PC-9 (cell line): Measurements from ENCODE around the gene CTSD. TPM values are rescaled to one million over a fixed set of nuclear protein-coding genes. Genes with fewer than 3 reads are reported as not detected.

Source experiments
- BruUV-seq: library from RNA; stranded (reverse); fragments of 400-500 nt; replicated peaks from 2 replicates; lab custom pipeline; 2021; lab: Mats Ljungman, UMichigan
- CTCF ChIA-PET: fragments of 300-600 bp; sonication (Branson Sonifier 250); formaldehyde crosslinking; loops from one replicate; lab custom pipeline; 2022; ENCODE audit warnings: antibody characterized with exemption; lab: Charles Lee
- POLR2A ChIA-PET: fragments of 300-600 bp; sonication (Branson Sonifier 250); formaldehyde crosslinking; loops from one replicate; lab custom pipeline; 2022; ENCODE audit warnings: antibody characterized with exemption; ENCODE audit not compliant: unreplicated experiment; lab: Charles Lee
- DNase-seq, 2 experiments: peaks; one replicate each; pipeline versions ENCODE4 v3.0.0 to v3.0.0-alpha.2; 2015 to 2022; ENCODE audit warnings: mixed read lengths in 1 of 2
- H2AFZ ChIP-seq: fragments of 200-600 bp; sonication (generic); 2 replicates; pipeline ENCODE4 v1.8.1; 2017; ENCODE audit warnings: antibody characterized with exemption
- H3F3A ChIP-seq: fragments of 200-600 bp; sonication (generic); 2 replicates; pipeline ENCODE4 v1.8.1; 2017; ENCODE audit warnings: antibody characterized with exemption, mild to moderate bottlenecking, low read depth; ENCODE audit not compliant: insufficient read depth
- H3K27ac ChIP-seq: fragments of 200-600 bp; sonication (generic); 2 replicates; pipeline ENCODE4 v1.6.1; 2016; ENCODE audit warnings: mixed run types
- H3K27me3 ChIP-seq: fragments of 200-600 bp; sonication (generic); 2 replicates; pipeline ENCODE4 v1.6.1; 2016; ENCODE audit warnings: low read depth, mixed run types; ENCODE audit not compliant: insufficient read depth
- H3K36me3 ChIP-seq: fragments of 200-600 bp; sonication (generic); 2 replicates; pipeline ENCODE4 v1.6.1; 2016; ENCODE audit warnings: low read depth, mixed run types
- H3K4me1 ChIP-seq: fragments of 200-600 bp; sonication (generic); replicated peaks from 2 replicates; pipeline ENCODE4 v1.6.1; 2016; ENCODE audit warnings: mixed run types; ENCODE audit not compliant: insufficient read depth
- H3K4me2 ChIP-seq: fragments of 200-600 bp; sonication (generic); 2 replicates; pipeline ENCODE4 v1.6.1; 2017; ENCODE audit warnings: mixed run types
- H3K4me3 ChIP-seq: fragments of 200-600 bp; sonication (generic); 2 replicates; pipeline ENCODE4 v1.6.1; 2016; ENCODE audit warnings: mixed run types
- H3K79me2 ChIP-seq: fragments of 200-600 bp; sonication (generic); 2 replicates; pipeline ENCODE4 v1.6.1; 2017; ENCODE audit warnings: low read depth, mixed run types
- H3K9me2 ChIP-seq: fragments of 200-600 bp; sonication (generic); 2 replicates; pipeline ENCODE4 v1.8.1; 2017; ENCODE audit warnings: mild to moderate bottlenecking; ENCODE audit not compliant: insufficient read depth
- H3K9me3 ChIP-seq: fragments of 200-600 bp; sonication (generic); 2 replicates; pipeline ENCODE4 v1.8.1; 2016; ENCODE audit warnings: low read depth; ENCODE audit not compliant: insufficient read depth
- H4K20me1 ChIP-seq: fragments of 200-600 bp; sonication (generic); 2 replicates; pipeline ENCODE4 v1.8.1; 2017; ENCODE audit not compliant: insufficient read depth
- EZH2 ChIP-seq: fragments of 200-600 bp; sonication (generic); IDR thresholded peaks from 2 replicates; pipeline ENCODE4 v1.8.0; 2017; ENCODE audit warnings: antibody characterized with exemption, low read depth
- intact Hi-C: fragments of 100-400 bp; cut with micrococcal nuclease; formaldehyde crosslinking; loops from one replicate; pipeline ENCODE4 v1.10.0; 2022; ENCODE audit not compliant: unreplicated experiment
- total RNA-seq: library from RNA; stranded (reverse); gene quantifications from 2 replicates; pipeline ENCODE4 v1.2.3, GENCODE V29; 2021
- TF ChIP-seq, protein P1 (sequence below): fragments of 200-600 bp; sonication (generic); conservative IDR thresholded peaks from 2 replicates; pipeline ENCODE4 v1.6.1; 2017; ENCODE audit warnings: mixed run types, antibody characterized with exemption, mild to moderate bottlenecking, moderate library complexity

CTSD gene
- total RNA-seq, 1 experiment from 2014 or later = 735 TPM

DNA sequence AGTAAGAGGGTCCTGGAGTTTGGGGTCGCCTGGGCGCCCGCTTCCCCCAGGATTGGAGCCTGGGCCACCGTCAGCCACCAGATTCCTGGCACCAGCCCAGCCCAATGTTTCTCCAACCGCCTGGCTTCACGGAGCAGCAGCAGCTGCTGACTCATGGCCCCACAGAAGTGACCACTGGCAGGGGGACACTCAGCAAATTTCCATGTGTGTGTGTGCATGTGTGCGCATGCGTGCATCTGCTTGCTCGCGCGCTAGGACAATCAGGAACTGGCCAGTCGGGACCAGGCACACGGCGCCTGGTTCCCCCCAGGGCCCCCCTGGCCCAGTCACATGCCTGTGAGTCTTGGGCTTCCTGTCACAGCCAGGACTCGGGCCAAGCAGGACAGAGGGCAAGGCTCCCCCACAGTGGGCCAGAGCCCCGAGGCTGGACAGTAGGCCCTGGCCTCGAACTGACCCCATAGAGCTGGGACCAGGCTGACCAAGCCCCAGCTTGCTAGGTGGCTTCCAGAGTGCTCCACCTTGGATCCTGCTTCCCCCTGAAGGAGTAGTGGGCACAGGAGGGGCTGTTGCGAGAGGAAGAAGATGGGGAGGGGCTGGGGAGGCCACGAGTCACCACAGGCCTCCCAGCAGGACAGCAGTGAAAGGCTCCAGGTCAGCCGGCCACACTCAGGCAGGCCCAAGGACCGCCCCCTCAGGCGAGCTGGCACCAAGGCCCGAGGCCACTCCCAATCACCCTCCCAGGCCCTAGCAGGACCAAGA is 3.2 kb downstream of the CTSD start:
- H3K4me1 ChIP-seq = peaks cover 26% of the 10 kb centered on the region
- H3K9me2 ChIP-seq = no peaks in the 10 kb centered on the region
- peaks cover 44% of the 10 kb centered on the region for H3K79me2 ChIP-seq
- TF ChIP-seq, protein P1, sequence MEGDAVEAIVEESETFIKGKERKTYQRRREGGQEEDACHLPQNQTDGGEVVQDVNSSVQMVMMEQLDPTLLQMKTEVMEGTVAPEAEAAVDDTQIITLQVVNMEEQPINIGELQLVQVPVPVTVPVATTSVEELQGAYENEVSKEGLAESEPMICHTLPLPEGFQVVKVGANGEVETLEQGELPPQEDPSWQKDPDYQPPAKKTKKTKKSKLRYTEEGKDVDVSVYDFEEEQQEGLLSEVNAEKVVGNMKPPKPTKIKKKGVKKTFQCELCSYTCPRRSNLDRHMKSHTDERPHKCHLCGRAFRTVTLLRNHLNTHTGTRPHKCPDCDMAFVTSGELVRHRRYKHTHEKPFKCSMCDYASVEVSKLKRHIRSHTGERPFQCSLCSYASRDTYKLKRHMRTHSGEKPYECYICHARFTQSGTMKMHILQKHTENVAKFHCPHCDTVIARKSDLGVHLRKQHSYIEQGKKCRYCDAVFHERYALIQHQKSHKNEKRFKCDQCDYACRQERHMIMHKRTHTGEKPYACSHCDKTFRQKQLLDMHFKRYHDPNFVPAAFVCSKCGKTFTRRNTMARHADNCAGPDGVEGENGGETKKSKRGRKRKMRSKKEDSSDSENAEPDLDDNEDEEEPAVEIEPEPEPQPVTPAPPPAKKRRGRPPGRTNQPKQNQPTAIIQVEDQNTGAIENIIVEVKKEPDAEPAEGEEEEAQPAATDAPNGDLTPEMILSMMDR = no peak
- TF ChIP-seq EZH2 = no peak
- peak overlapping the region; percentile 18; the same call in 1 of the 2 replicates for H3K4me3 ChIP-seq
- H3F3A ChIP-seq = peaks cover 10% of the 10 kb centered on the region; the same call in 1 of the 2 replicates
- H3K4me2 ChIP-seq = peak overlapping the region; percentile 85
- H3K36me3 ChIP-seq = 0 out of 2 replicates have a peak, but pooled peaks cover 4% of the 10 kb centered on the region
- no peaks in the 10 kb centered on the region for H3K27me3 ChIP-seq
- no peak overlapping the region for H2AFZ ChIP-seq
- POLR2A ChIA-PET = interaction anchor here (0.6 kb wide), 1 partner anchor 18 kb away, joined by 3 read pairs; no protein-coding TSS in a partner anchor
- no peaks in the 10 kb centered on the region for H4K20me1 ChIP-seq
- intact Hi-C loops = loop anchor here (1.0 to 2.0 kb wide), 2 partner anchors 66 to 67 kb away; no protein-coding TSS in a partner anchor
- DNase-seq = peak; percentile 70 to 87
- no TSS peak for BruUV-seq
- no peaks in the 10 kb centered on the region for H3K9me3 ChIP-seq
- peak overlapping the region; percentile 50 for H3K27ac ChIP-seq
- CTCF ChIA-PET = interaction anchor here (0.8 kb wide), 1 partner anchor 72 kb away, joined by 5 read pairs; no protein-coding TSS in a partner anchor

DNA sequence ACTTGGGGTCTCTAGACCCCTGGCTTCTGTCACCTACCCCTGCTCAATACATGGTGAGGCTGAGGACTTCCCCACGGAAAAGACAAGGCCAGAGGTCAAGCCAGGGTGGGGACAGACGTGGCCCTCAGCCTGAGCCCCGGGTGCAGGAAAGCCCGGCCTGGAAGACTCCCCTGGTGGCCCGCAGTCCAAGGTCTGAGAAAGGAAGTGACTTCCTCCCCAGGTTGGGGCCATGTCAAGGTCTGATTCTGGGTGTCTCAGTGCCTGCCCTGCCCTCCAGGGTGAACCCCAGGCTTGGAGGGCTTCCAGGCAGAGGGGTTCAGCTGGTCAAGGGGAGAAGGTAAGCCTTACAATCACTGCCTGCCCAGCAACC is 3.9 kb downstream of the CTSD start:
- no peak for TF ChIP-seq EZH2
- TF ChIP-seq, protein P1 = no peak
- intact Hi-C loops = loop anchor here (1.0 to 2.0 kb wide), 2 partner anchors 65 to 67 kb away; no protein-coding TSS in a partner anchor
- H3K9me2 ChIP-seq = no peaks in the 10 kb centered on the region
- H2AFZ ChIP-seq = no peak overlapping the region
- peaks cover 8% of the 10 kb centered on the region; the same call in 1 of the 2 replicates for H3F3A ChIP-seq
- peak overlapping the region; percentile 50 for H3K27ac ChIP-seq
- no peak for DNase-seq
- no peaks in the 10 kb centered on the region for H3K27me3 ChIP-seq
- no TSS peak for BruUV-seq
- H4K20me1 ChIP-seq = no peaks in the 10 kb centered on the region
- peak overlapping the region; percentile 85 for H3K4me2 ChIP-seq
- no peak overlapping the region; the same call in 1 of the 2 replicates for H3K4me3 ChIP-seq
- CTCF ChIA-PET = no interaction called here
- no peaks in the 10 kb centered on the region for H3K9me3 ChIP-seq
- POLR2A ChIA-PET = no interaction called here
- H3K79me2 ChIP-seq = peaks cover 44% of the 10 kb centered on the region
- 0 out of 2 replicates have a peak, but pooled peaks cover 9% of the 10 kb centered on the region for H3K36me3 ChIP-seq
- peaks cover 26% of the 10 kb centered on the region for H3K4me1 ChIP-seq

GRCh38 chr11:1759151-1759850 is 4.4 kb downstream of the CTSD start:
- Histone ChIP-seq H3F3A (peaks cover 8% of the 10 kb centered on the region; the same call in 1 of the 2 replicates), H3K36me3 (0 out of 2 replicates have a peak, but pooled peaks cover 9% of the 10 kb centered on the region), H3K4me1 (peaks cover 26% of the 10 kb centered on the region), H3K27me3 (no peaks in the 10 kb centered on the region), H3K79me2 (peaks cover 44% of the 10 kb centered on the region), H3K27ac (no peak overlapping the region), H4K20me1 (no peaks in the 10 kb centered on the region), H3K4me2 (no peak overlapping the region), H3K4me3 (no peak overlapping the region), H3K9me2 (no peaks in the 10 kb centered on the region), H3K9me3 (no peaks in the 10 kb centered on the region), H2AFZ (no peak overlapping the region)
- CTCF ChIA-PET = no interaction called here
- POLR2A ChIA-PET = no interaction called here
- intact Hi-C loops = no loop called here
- no peak for DNase-seq
- BruUV-seq = no TSS peak
- TF ChIP-seq EZH2 = no peak
- TF ChIP-seq, protein P1 = no peak
